ENCODE data around the gene WIPI1. TPM values are rescaled to one million over a fixed set of nuclear protein-coding genes. Genes with fewer than 3 reads are reported as not detected.

Gene WIPI1
- total RNA-seq, 1 donor from 2014 or later: 89.9 TPM

- peaks cover 100% of the 10 kb centered on the region for H3K36me3 ChIP-seq
- H3K4me1 ChIP-seq: peaks cover 5% of the 10 kb centered on the region
- no peaks in the 10 kb centered on the region for H3K27me3 ChIP-seq (ENCODE audit: low read depth)
- intact Hi-C loops (cut with micrococcal nuclease): no loop called here
- H3K27ac ChIP-seq (replicated peaks): no peak overlapping the region
- H3K4me3 ChIP-seq: no peak overlapping the region
- no peak for DNase-seq
- no peaks in the 10 kb centered on the region for H3K9me3 ChIP-seq (replicated peaks)
- TF ChIP-seq CTCF (IDR thresholded peaks at IDR 0.05; ENCODE audit: borderline replicate concordance): no peak
Observed at GRCh38 chr17:68425979-68426378, 31.3 kb downstream of the WIPI1 start.

GRCh38 chr17:68424861-68425260 lies 32.4 kb downstream of the WIPI1 start:
- peaks cover 4% of the 10 kb centered on the region for H3K4me1 ChIP-seq
- no peaks in the 10 kb centered on the region for H3K27me3 ChIP-seq (ENCODE audit: low read depth)
- H3K9me3 ChIP-seq (replicated peaks): no peaks in the 10 kb centered on the region
- no peak overlapping the region for H3K27ac ChIP-seq (replicated peaks)
- H3K4me3 ChIP-seq: no peak overlapping the region
- intact Hi-C loops (cut with micrococcal nuclease): no loop called here
- TF ChIP-seq CTCF (IDR thresholded peaks at IDR 0.05; ENCODE audit: borderline replicate concordance): no peak
- H3K36me3 ChIP-seq: peaks cover 100% of the 10 kb centered on the region
- DNase-seq: no peak

GRCh38 chr17:68424203-68424602 lies 33.1 kb downstream of the WIPI1 start:
- TF ChIP-seq CTCF (IDR thresholded peaks at IDR 0.05; ENCODE audit: borderline replicate concordance): no peak
- Histone ChIP-seq H3K4me1 (peaks cover 5% of the 10 kb centered on the region), H3K36me3 (peaks cover 100% of the 10 kb centered on the region), H3K27ac (replicated peaks) (no peak overlapping the region), H3K27me3 (ENCODE audit: low read depth) (no peaks in the 10 kb centered on the region), H3K4me3 (no peak overlapping the region), H3K9me3 (replicated peaks) (no peaks in the 10 kb centered on the region)
- intact Hi-C loops (cut with micrococcal nuclease): no loop called here
- DNase-seq: no peak

GRCh38 chr17:68423251-68423650 lies 34.0 kb downstream of the WIPI1 start:
- DNase-seq: no peak
- intact Hi-C loops (cut with micrococcal nuclease): no loop called here
- no peak for TF ChIP-seq CTCF (IDR thresholded peaks at IDR 0.05; ENCODE audit: borderline replicate concordance)
- no peak overlapping the region for H3K4me3 ChIP-seq
- H3K36me3 ChIP-seq: peaks cover 93% of the 10 kb centered on the region
- H3K9me3 ChIP-seq (replicated peaks): no peaks in the 10 kb centered on the region
- no peaks in the 10 kb centered on the region for H3K27me3 ChIP-seq (ENCODE audit: low read depth)
- no peak overlapping the region for H3K27ac ChIP-seq (replicated peaks)
- H3K4me1 ChIP-seq: peaks cover 10% of the 10 kb centered on the region

- H3K4me1 ChIP-seq: peaks cover 12% of the 10 kb centered on the region
- H3K27ac ChIP-seq (replicated peaks): no peak overlapping the region
- intact Hi-C loops (cut with micrococcal nuclease): no loop called here
- H3K36me3 ChIP-seq: peaks cover 88% of the 10 kb centered on the region
- H3K4me3 ChIP-seq: no peak overlapping the region
- TF ChIP-seq CTCF (IDR thresholded peaks at IDR 0.05; ENCODE audit: borderline replicate concordance): no peak
- no peak for DNase-seq
- H3K9me3 ChIP-seq (replicated peaks): no peaks in the 10 kb centered on the region
- H3K27me3 ChIP-seq (ENCODE audit: low read depth): no peaks in the 10 kb centered on the region
Observed at GRCh38 chr17:68422821-68423220, 34.5 kb downstream of the WIPI1 start.

GRCh38 chr17:68421486-68421885 lies 35.8 kb downstream of the WIPI1 start:
- Histone ChIP-seq H3K36me3 (peaks cover 75% of the 10 kb centered on the region), H3K4me1 (peaks cover 12% of the 10 kb centered on the region), H3K27ac (replicated peaks) (no peak overlapping the region), H3K9me3 (replicated peaks) (no peaks in the 10 kb centered on the region), H3K4me3 (no peak overlapping the region), H3K27me3 (ENCODE audit: low read depth) (no peaks in the 10 kb centered on the region)
- no peak for TF ChIP-seq CTCF (IDR thresholded peaks at IDR 0.05; ENCODE audit: borderline replicate concordance)
- intact Hi-C loops (cut with micrococcal nuclease): no loop called here
- no peak for DNase-seq
